ENCODE results near the gene CAPN10. TPM values are rescaled to one million over a fixed set of nuclear protein-coding genes. Genes with fewer than 3 reads are reported as not detected.
A peak's percentile ranks its signal among the peaks of the same experiment; 100 is the strongest.

The CAPN10 gene
- total RNA-seq, 1 donor from 2014 or later = 31.2 TPM

- no peak for TF ChIP-seq CTCF (IDR thresholded peaks at IDR 0.05; ENCODE audit: borderline replicate concordance)
- H3K36me3 ChIP-seq = peaks cover 44% of the 10 kb centered on the region
These were observed 4.7 kb downstream of the CAPN10 start for GRCh38 chr2:240591226-240591625.

GRCh38 chr2:240591784-240592183 is 5.2 kb downstream of the CAPN10 start:
- H3K27me3 ChIP-seq (ENCODE audit: low read depth) = no peaks in the 10 kb centered on the region
- no peak for TF ChIP-seq CTCF (IDR thresholded peaks at IDR 0.05; ENCODE audit: borderline replicate concordance)
- H3K27ac ChIP-seq (replicated peaks) = peak overlapping the region; percentile 89
- no peak overlapping the region for H3K4me3 ChIP-seq
- H3K36me3 ChIP-seq = peaks cover 44% of the 10 kb centered on the region
- intact Hi-C loops (cut with micrococcal nuclease) = no loop called here
- no peaks in the 10 kb centered on the region for H3K9me3 ChIP-seq (replicated peaks)
- peaks cover 98% of the 10 kb centered on the region for H3K4me1 ChIP-seq
- no peak for DNase-seq

More at GRCh38 chr2:240591226-240591625, 4.7 kb downstream of the CAPN10 start:
- peak overlapping the region; percentile 89 for H3K27ac ChIP-seq (replicated peaks)
- H3K27me3 ChIP-seq (ENCODE audit: low read depth) = no peaks in the 10 kb centered on the region
- no peak overlapping the region for H3K4me3 ChIP-seq
- H3K4me1 ChIP-seq = peaks cover 95% of the 10 kb centered on the region
- H3K9me3 ChIP-seq (replicated peaks) = no peaks in the 10 kb centered on the region
- intact Hi-C loops (cut with micrococcal nuclease) = no loop called here
- no peak for DNase-seq

- Histone ChIP-seq H3K27ac (replicated peaks) (peak overlapping the region; percentile 89), H3K4me1 (peaks cover 94% of the 10 kb centered on the region)
- DNase-seq = peak; percentile 54
These were observed 6.6 kb downstream of the CAPN10 start for GRCh38 chr2:240593026-240593702.

DNA sequence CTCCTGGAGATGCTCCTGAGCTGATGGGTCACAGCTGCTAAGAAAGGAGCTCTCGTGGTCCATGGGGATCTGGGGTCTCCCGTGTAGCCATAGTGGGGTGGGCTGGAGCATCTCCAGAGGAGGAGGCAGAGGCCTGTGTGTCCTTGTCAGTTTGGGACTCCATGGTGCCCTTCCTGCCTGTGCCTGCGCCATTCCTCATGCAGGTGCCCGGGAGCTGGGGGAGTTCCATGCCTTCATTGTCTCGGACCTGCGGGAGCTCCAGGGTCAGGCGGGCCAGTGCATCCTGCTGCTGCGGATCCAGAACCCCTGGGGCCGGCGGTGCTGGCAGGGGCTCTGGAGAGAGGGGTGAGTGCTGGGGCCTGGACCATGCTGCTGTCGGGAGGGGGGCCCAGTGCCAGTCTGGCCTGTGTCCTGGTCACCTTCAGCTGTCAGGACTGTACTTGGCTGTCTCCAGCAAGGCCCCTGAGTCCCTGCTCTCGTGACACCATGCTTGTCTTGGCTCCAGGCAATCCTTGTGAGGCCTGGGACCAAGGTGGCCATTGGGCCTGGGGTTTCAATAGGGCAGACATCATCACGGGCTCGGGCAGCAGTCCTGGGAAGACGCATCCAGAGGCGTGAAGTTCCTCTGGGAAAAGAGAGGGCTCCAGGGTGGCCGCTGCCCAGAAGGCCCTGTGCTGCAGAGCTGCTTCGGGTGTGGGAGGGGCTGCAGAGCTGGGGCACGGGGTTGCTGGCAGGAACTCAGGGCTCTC is 7.3 kb downstream of the CAPN10 start:
- intact Hi-C loops (cut with micrococcal nuclease) = no loop called here
- H3K9me3 ChIP-seq (replicated peaks) = no peaks in the 10 kb centered on the region
- H3K4me1 ChIP-seq = peaks cover 86% of the 10 kb centered on the region
- H3K27ac ChIP-seq (replicated peaks) = peak overlapping the region; percentile 89
- DNase-seq = peak; percentile 76
- no peak overlapping the region for H3K4me3 ChIP-seq
- H3K36me3 ChIP-seq = peaks cover 62% of the 10 kb centered on the region
- no peak for TF ChIP-seq CTCF (IDR thresholded peaks at IDR 0.05; ENCODE audit: borderline replicate concordance)
- no peaks in the 10 kb centered on the region for H3K27me3 ChIP-seq (ENCODE audit: low read depth)

More at GRCh38 chr2:240593026-240593702, 6.6 kb downstream of the CAPN10 start:
- no peaks in the 10 kb centered on the region for H3K9me3 ChIP-seq (replicated peaks)
- peaks cover 54% of the 10 kb centered on the region for H3K36me3 ChIP-seq
- H3K4me3 ChIP-seq = no peak overlapping the region
- intact Hi-C loops (cut with micrococcal nuclease) = no loop called here
- no peak for TF ChIP-seq CTCF (IDR thresholded peaks at IDR 0.05; ENCODE audit: borderline replicate concordance)
- no peaks in the 10 kb centered on the region for H3K27me3 ChIP-seq (ENCODE audit: low read depth)

GRCh38 chr2:240594511-240595380 is 8.2 kb downstream of the CAPN10 start:
- H3K4me3 ChIP-seq = peak overlapping the region; percentile 3
- intact Hi-C loops (cut with micrococcal nuclease) = no loop called here
- H3K27me3 ChIP-seq (ENCODE audit: low read depth) = no peaks in the 10 kb centered on the region
- no peaks in the 10 kb centered on the region for H3K9me3 ChIP-seq (replicated peaks)
- H3K27ac ChIP-seq (replicated peaks) = peak overlapping the region; percentile 89
- no peak for TF ChIP-seq CTCF (IDR thresholded peaks at IDR 0.05; ENCODE audit: borderline replicate concordance)
- H3K4me1 ChIP-seq = peaks cover 78% of the 10 kb centered on the region
- peaks cover 58% of the 10 kb centered on the region for H3K36me3 ChIP-seq
- DNase-seq = peak; percentile 18
